Lower lobe of right lung (tissue), 2 donors: Measurements from ENCODE around the gene IL17REL. TPM values are rescaled to one million over a fixed set of nuclear protein-coding genes. Genes with fewer than 3 reads are reported as not detected.

Source experiments
- ATAC-seq, 2 donors: fragments of 200-7000 bp; cut with Tn5 transposase; one replicate each; pipeline ENCODE4 v1.9.1; 2020 to 2022; ENCODE audit warnings: mild to moderate bottlenecking in 2 of 2, moderate library complexity in 2 of 2
- DNase-seq: peaks from one replicate; pipeline ENCODE4 v3.0.0-alpha.2; 2020
- H3K27ac ChIP-seq: fragments of 200-600 bp; one replicate; pipeline ENCODE4 v1.8.0; 2022
- H3K27me3 ChIP-seq: fragments of 200-600 bp; one replicate; pipeline ENCODE4 v1.8.0; 2022; ENCODE audit warnings: low read depth
- H3K36me3 ChIP-seq: fragments of 200-600 bp; one replicate; pipeline ENCODE4 v1.8.0; 2022; ENCODE audit warnings: mild to moderate bottlenecking
- H3K4me1 ChIP-seq: fragments of 200-600 bp; one replicate; pipeline ENCODE4 v1.8.0; 2022
- H3K4me3 ChIP-seq: fragments of 200-600 bp; one replicate; pipeline ENCODE4 v1.8.0; 2022; ENCODE audit warnings: mild to moderate bottlenecking
- H3K9me3 ChIP-seq: fragments of 200-600 bp; one replicate; pipeline ENCODE4 v1.8.0; 2022
- CTCF ChIP-seq: fragments of 200-600 bp; IDR thresholded peaks from one replicate; pipeline ENCODE4 v1.8.0; 2022; ENCODE audit warnings: antibody characterized with exemption, mild to moderate bottlenecking
- intact Hi-C: fragments of 100-400 bp; cut with DNase I; formaldehyde crosslinking; loops from one replicate; pipeline ENCODE4 v1.11.0; 2022
- total RNA-seq: library from RNA; stranded (reverse); fragmentation: NEBNext Ultra II Directional; extraction: Animal tissue kit (Norgen Biotek cat#: 25700); gene quantifications from one replicate; pipeline ENCODE4 v1.2.1, GENCODE V29; 2021
- donor health status: DM: no; HTN: yes; CAD: no; lungs with severe emphysema.

Gene IL17REL
- total RNA-seq, 1 donor from 2014 or later, result 0.09 TPM

- TF ChIP-seq CTCF, result no peak
- H3K4me1 ChIP-seq, result peaks cover 6% of the 10 kb centered on the region
- no peak for DNase-seq
- H3K9me3 ChIP-seq, result no peaks in the 10 kb centered on the region
- no peak for ATAC-seq
- H3K4me3 ChIP-seq, result no peak overlapping the region
- intact Hi-C loops, result no loop called here
- no peak overlapping the region for H3K27ac ChIP-seq
- H3K36me3 ChIP-seq, result no peaks in the 10 kb centered on the region
- H3K27me3 ChIP-seq, result peaks cover 40% of the 10 kb centered on the region
Measured at GRCh38 chr22:50019316-50019715, 6.8 kb upstream of the IL17REL start.

- TF ChIP-seq CTCF, result no peak
- Histone ChIP-seq H3K36me3 (no peaks in the 10 kb centered on the region), H3K27me3 (peaks cover 46% of the 10 kb centered on the region), H3K4me3 (no peak overlapping the region), H3K9me3 (no peaks in the 10 kb centered on the region), H3K4me1 (peaks cover 7% of the 10 kb centered on the region), H3K27ac (no peak overlapping the region)
- intact Hi-C loops, result no loop called here
- DNase-seq (no peak), ATAC-seq (no peak)
Measured at GRCh38 chr22:50018608-50019285, 6.2 kb upstream of the IL17REL start.

GRCh38 chr22:50017701-50018224 is 5.2 kb upstream of the IL17REL start:
- Histone ChIP-seq H3K27me3 (peaks cover 53% of the 10 kb centered on the region), H3K9me3 (no peaks in the 10 kb centered on the region), H3K4me1 (peaks cover 7% of the 10 kb centered on the region), H3K27ac (no peak overlapping the region), H3K36me3 (no peaks in the 10 kb centered on the region), H3K4me3 (no peak overlapping the region)
- intact Hi-C loops, result no loop called here
- ATAC-seq (no peak), DNase-seq (no peak)
- TF ChIP-seq CTCF, result no peak

- Histone ChIP-seq H3K4me1 (peaks cover 7% of the 10 kb centered on the region), H3K4me3 (no peak overlapping the region), H3K36me3 (no peaks in the 10 kb centered on the region), H3K9me3 (no peaks in the 10 kb centered on the region), H3K27ac (no peak overlapping the region), H3K27me3 (peaks cover 60% of the 10 kb centered on the region)
- DNase-seq, result peak; percentile 46
- intact Hi-C loops, result no loop called here
- no peak for TF ChIP-seq CTCF
- ATAC-seq, result peak in 1 of 2 donors; percentile 21
Measured at GRCh38 chr22:50016988-50017700, 4.6 kb upstream of the IL17REL start.

GRCh38 chr22:50016308-50016987 is 3.9 kb upstream of the IL17REL start:
- TF ChIP-seq CTCF, result no peak
- DNase-seq (peak; percentile 44), ATAC-seq (peak in 1 of 2 donors; percentile 5)
- no peaks in the 10 kb centered on the region for H3K9me3 ChIP-seq
- H3K27me3 ChIP-seq, result peaks cover 67% of the 10 kb centered on the region
- H3K27ac ChIP-seq, result no peak overlapping the region
- intact Hi-C loops, result no loop called here
- peaks cover 7% of the 10 kb centered on the region for H3K4me1 ChIP-seq
- H3K4me3 ChIP-seq, result no peak overlapping the region
- no peaks in the 10 kb centered on the region for H3K36me3 ChIP-seq
